COR-L47 (cell line): Measurements from ENCODE around the gene CCDC178.
"Not testable (repeated sequence)": the region's sequence is repeated elsewhere in the genome, so short reads cannot be mapped to it uniquely, and the experiment has no call there.

Experiments used
- DNase-seq: peaks from one replicate; lab custom pipeline; 2025; lab: John Stamatoyannopoulos, UW

CCDC178 gene

GRCh38 chr18:33356735-33357134, 83.8 kb downstream of the CCDC178 start:
- no peak for DNase-seq

GRCh38 chr18:33355756-33356155, 84.8 kb downstream of the CCDC178 start:
- peak; percentile 17 for DNase-seq

- peak; percentile 53 for DNase-seq
Observed at GRCh38 chr18:33355263-33355662, 85.3 kb downstream of the CCDC178 start.

- DNase-seq, result no peak
Observed at GRCh38 chr18:33350256-33350655, 90.3 kb downstream of the CCDC178 start.

- not testable (repeated sequence) for DNase-seq
Observed at GRCh38 chr18:33339733-33340132, 100.8 kb downstream of the CCDC178 start.

GRCh38 chr18:33334781-33335180, 105.7 kb downstream of the CCDC178 start:
- DNase-seq, result no peak

- no peak for DNase-seq
Observed at GRCh38 chr18:33330711-33331110, 109.8 kb downstream of the CCDC178 start.

- DNase-seq, result no peak
Observed at GRCh38 chr18:33326975-33327374, 113.5 kb downstream of the CCDC178 start.

GRCh38 chr18:33317640-33318039, 122.9 kb downstream of the CCDC178 start:
- no peak for DNase-seq

- no peak for DNase-seq
Observed at GRCh38 chr18:33316146-33316587, 124.4 kb downstream of the CCDC178 start.

GRCh38 chr18:33307520-33307919, 133.0 kb downstream of the CCDC178 start:
- no peak for DNase-seq

GRCh38 chr18:33304277-33304676, 136.2 kb downstream of the CCDC178 start:
- DNase-seq, result no peak

GRCh38 chr18:33291539-33291938, 149.0 kb downstream of the CCDC178 start:
- DNase-seq, result no peak

- no peak for DNase-seq
Observed at GRCh38 chr18:33288082-33288716, 152.3 kb downstream of the CCDC178 start.

- no peak for DNase-seq
Observed at GRCh38 chr18:33282709-33283333, 157.7 kb downstream of the CCDC178 start.

- DNase-seq, result no peak
Observed at GRCh38 chr18:33282142-33282541, 158.4 kb downstream of the CCDC178 start.

- DNase-seq, result no peak
Observed at GRCh38 chr18:33277431-33277830, 163.1 kb downstream of the CCDC178 start.

GRCh38 chr18:33275843-33276242, 164.7 kb downstream of the CCDC178 start:
- DNase-seq, result no peak

- no peak for DNase-seq
Observed at GRCh38 chr18:33270297-33270696, 170.2 kb downstream of the CCDC178 start.

- DNase-seq, result no peak
Observed at GRCh38 chr18:33269223-33269622, 171.3 kb downstream of the CCDC178 start.

- DNase-seq, result no peak
Observed at GRCh38 chr18:33264566-33264965, 176.0 kb downstream of the CCDC178 start.

- no peak for DNase-seq
Observed at GRCh38 chr18:33239298-33239697, 201.2 kb downstream of the CCDC178 start.

GRCh38 chr18:33232318-33232626, 208.2 kb downstream of the CCDC178 start:
- DNase-seq, result no peak
